CD8-positive, alpha-beta memory T cell (primary cell): ENCODE results near the gene CCBE1. TPM values are rescaled to one million over a fixed set of nuclear protein-coding genes. Genes with fewer than 3 reads are reported as not detected.
"Not testable (repeated sequence)": the region's sequence is repeated elsewhere in the genome, so short reads cannot be mapped to it uniquely, and the experiment has no call there.

Source experiments
- CTCF ChIA-PET: fragments of 350-600 bp; sonication (Branson Sonifier 250); formaldehyde crosslinking; loops from one replicate; lab custom pipeline; 2021; ENCODE audit warnings: antibody characterized with exemption; lab: Charles Lee
- POLR2A ChIA-PET: fragments of 350-600 bp; sonication (Branson Sonifier 250); formaldehyde crosslinking; loops from one replicate; lab custom pipeline; 2021; ENCODE audit warnings: antibody characterized with exemption; lab: Charles Lee
- DNase-seq, 5 donors: peaks; one replicate each; pipeline versions ENCODE4 v3.0.0 to v3.0.0-alpha.2; 2020 to 2022; ENCODE audit warnings: mixed read lengths in 1 of 5
- H3K27ac ChIP-seq: one replicate; pipeline ENCODE4 v1.7.0; 2013; ENCODE audit warnings: low read depth, mild to moderate bottlenecking, low read length, moderate library complexity
- H3K27me3 ChIP-seq: 2 replicates; pipeline ENCODE4 v1.7.0; 2013; ENCODE audit warnings: low read length, mild to moderate bottlenecking; ENCODE audit not compliant: insufficient read depth, poor library complexity, severe bottlenecking
- H3K36me3 ChIP-seq: 2 replicates; pipeline ENCODE4 v1.7.0; 2013; ENCODE audit warnings: mild to moderate bottlenecking, low read length, moderate library complexity; ENCODE audit not compliant: insufficient read depth
- H3K4me1 ChIP-seq: 2 replicates; pipeline ENCODE4 v1.7.0; 2013; ENCODE audit warnings: mild to moderate bottlenecking, low read length, moderate library complexity; ENCODE audit not compliant: insufficient read depth
- H3K4me3 ChIP-seq: 2 replicates; pipeline ENCODE4 v1.7.0; 2013; ENCODE audit warnings: mild to moderate bottlenecking, low read length
- H3K9me3 ChIP-seq: 2 replicates; pipeline ENCODE4 v1.7.0; 2013; ENCODE audit warnings: mild to moderate bottlenecking, low read length
- H3K27ac Mint-ChIP-seq, 8 donors: one replicate each; pipeline ENCODE4 v1.8.0; 2020 to 2021; ENCODE audit warnings: mixed read lengths in 8 of 8, mild to moderate bottlenecking in 6 of 8, inconsistent platforms in 3 of 8, moderate library complexity in 3 of 8
- H3K27me3 Mint-ChIP-seq, 2 donors: one replicate each; pipeline ENCODE4 v1.8.0; 2020 to 2021; ENCODE audit warnings: mixed read lengths in 2 of 2, mild to moderate bottlenecking in 1 of 2, moderate library complexity in 1 of 2
- H3K36me3 Mint-ChIP-seq, 3 donors: one replicate each; pipeline ENCODE4 v1.8.0; 2020 to 2021; ENCODE audit warnings: mixed read lengths in 3 of 3, inconsistent platforms in 1 of 3, mild to moderate bottlenecking in 1 of 3
- H3K4me1 Mint-ChIP-seq, 3 donors: one replicate each; pipeline ENCODE4 v1.8.0; 2020 to 2021; ENCODE audit warnings: mixed read lengths in 3 of 3, inconsistent platforms in 1 of 3, mild to moderate bottlenecking in 1 of 3
- H3K4me3 Mint-ChIP-seq, 7 donors: one replicate each; pipeline ENCODE4 v1.8.0; 2020 to 2021; ENCODE audit warnings: mixed read lengths in 7 of 7, mild to moderate bottlenecking in 6 of 7, moderate library complexity in 4 of 7, inconsistent platforms in 2 of 7
- H3K9me3 Mint-ChIP-seq, 5 donors: one replicate each; pipeline ENCODE4 v1.8.0; 2020 to 2022; ENCODE audit warnings: mixed read lengths in 5 of 5, mild to moderate bottlenecking in 3 of 5, moderate library complexity in 2 of 5, inconsistent platforms in 1 of 5
- polyA plus RNA-seq: library from polyadenylated mRNA; unstranded; fragments of 300-500 nt; fragmentation: Illumina TruSeq; gene quantifications from one replicate; pipeline ENCODE4 v1.2.3, GENCODE V29; 2021
- total RNA-seq, 2 experiments: library from RNA; stranded (reverse); gene quantifications; one replicate each; pipeline ENCODE4 v1.2.3, GENCODE V29; 2021

The CCBE1 gene
- total and polyA plus RNA-seq, 3 experiments from 2014 or later: not detected

- no peak for DNase-seq
- ChIA-PET POLR2A (no interaction called here), CTCF (no interaction called here)
- Histone ChIP-seq H3K9me3 (no peaks in the 10 kb centered on the region), H3K27me3 (no peaks in the 10 kb centered on the region), H3K27ac (no peak overlapping the region), H3K36me3 (no peaks in the 10 kb centered on the region), H3K4me1 (no peaks in the 10 kb centered on the region), H3K4me3 (no peak overlapping the region)
- Mint-ChIP-seq H3K27me3 (peaks cover 3% of the 10 kb centered on the region in 2 donors), H3K4me3 (no peak overlapping the region), H3K9me3 (peaks cover 0 to under 1% (median 0%) of the 10 kb centered on the region in 5 donors), H3K4me1 (no peaks in the 10 kb centered on the region), H3K36me3 (no peaks in the 10 kb centered on the region), H3K27ac (no peak overlapping the region)
These were observed 38.3 kb downstream of the CCBE1 start for GRCh38 chr18:59658941-59659340.

- no peaks in the 10 kb centered on the region for H3K9me3 ChIP-seq
- no peak overlapping the region for H3K4me3 Mint-ChIP-seq
- H3K4me1 ChIP-seq: no peaks in the 10 kb centered on the region
- no peaks in the 10 kb centered on the region for H3K4me1 Mint-ChIP-seq
- H3K27ac Mint-ChIP-seq: no peak overlapping the region
- peaks cover 3% of the 10 kb centered on the region in 2 donors for H3K27me3 Mint-ChIP-seq
- no peaks in the 10 kb centered on the region for H3K36me3 ChIP-seq
- no peaks in the 10 kb centered on the region for H3K9me3 Mint-ChIP-seq
- POLR2A ChIA-PET: no interaction called here
- H3K4me3 ChIP-seq: no peak overlapping the region
- no peak for DNase-seq
- H3K27me3 ChIP-seq: no peaks in the 10 kb centered on the region
- no peak overlapping the region for H3K27ac ChIP-seq
- CTCF ChIA-PET: no interaction called here
- H3K36me3 Mint-ChIP-seq: no peaks in the 10 kb centered on the region
These were observed 40.2 kb downstream of the CCBE1 start for GRCh38 chr18:59657012-59657411.

- DNase-seq: no peak
- no peaks in the 10 kb centered on the region for H3K27me3 ChIP-seq
- H3K36me3 Mint-ChIP-seq: no peaks in the 10 kb centered on the region
- H3K4me3 ChIP-seq: no peak overlapping the region
- peaks cover 3% of the 10 kb centered on the region in 2 donors for H3K27me3 Mint-ChIP-seq
- no peaks in the 10 kb centered on the region for H3K9me3 Mint-ChIP-seq
- H3K27ac Mint-ChIP-seq: no peak overlapping the region
- H3K27ac ChIP-seq: no peak overlapping the region
- CTCF ChIA-PET: no interaction called here
- no peaks in the 10 kb centered on the region for H3K9me3 ChIP-seq
- no peaks in the 10 kb centered on the region for H3K36me3 ChIP-seq
- H3K4me1 Mint-ChIP-seq: no peaks in the 10 kb centered on the region
- POLR2A ChIA-PET: no interaction called here
- no peaks in the 10 kb centered on the region for H3K4me1 ChIP-seq
- H3K4me3 Mint-ChIP-seq: no peak overlapping the region
These were observed 40.8 kb downstream of the CCBE1 start for GRCh38 chr18:59656373-59656887.

- Mint-ChIP-seq H3K4me3 (no peak overlapping the region), H3K36me3 (no peaks in the 10 kb centered on the region), H3K9me3 (peaks cover 0 to under 1% (median 0%) of the 10 kb centered on the region in 5 donors), H3K27ac (no peak overlapping the region), H3K4me1 (no peaks in the 10 kb centered on the region), H3K27me3 (peaks cover 3% of the 10 kb centered on the region in 2 donors)
- Histone ChIP-seq H3K27ac (no peak overlapping the region), H3K4me3 (no peak overlapping the region), H3K4me1 (no peaks in the 10 kb centered on the region), H3K9me3 (no peaks in the 10 kb centered on the region), H3K36me3 (no peaks in the 10 kb centered on the region), H3K27me3 (no peaks in the 10 kb centered on the region)
- ChIA-PET POLR2A (no interaction called here), CTCF (no interaction called here)
- DNase-seq: no peak
These were observed 41.5 kb downstream of the CCBE1 start for GRCh38 chr18:59655676-59656075.

GRCh38 chr18:59651071-59651470 lies 46.2 kb downstream of the CCBE1 start:
- ChIA-PET POLR2A (no interaction called here), CTCF (no interaction called here)
- no peak overlapping the region for H3K4me3 ChIP-seq
- H3K27me3 ChIP-seq: no peaks in the 10 kb centered on the region
- no peaks in the 10 kb centered on the region for H3K4me1 ChIP-seq
- H3K4me1 Mint-ChIP-seq: no peaks in the 10 kb centered on the region
- H3K4me3 Mint-ChIP-seq: no peak overlapping the region
- H3K36me3 ChIP-seq: no peaks in the 10 kb centered on the region
- no peak overlapping the region for H3K27ac ChIP-seq
- no peak for DNase-seq
- H3K9me3 ChIP-seq: no peaks in the 10 kb centered on the region
- H3K36me3 Mint-ChIP-seq: no peaks in the 10 kb centered on the region
- peaks cover 3 to 8% of the 10 kb centered on the region in 2 donors for H3K27me3 Mint-ChIP-seq
- H3K9me3 Mint-ChIP-seq: peaks cover 0 to 6% (median 0%) of the 10 kb centered on the region in 5 donors
- no peak overlapping the region for H3K27ac Mint-ChIP-seq

GRCh38 chr18:59650266-59650820 lies 46.9 kb downstream of the CCBE1 start:
- CTCF ChIA-PET: no interaction called here
- no peak overlapping the region for H3K27ac ChIP-seq

GRCh38 chr18:59649591-59649990 lies 47.6 kb downstream of the CCBE1 start:
- Histone ChIP-seq H3K9me3 (no peaks in the 10 kb centered on the region), H3K27ac (no peak overlapping the region), H3K4me1 (no peaks in the 10 kb centered on the region), H3K4me3 (no peak overlapping the region), H3K27me3 (no peaks in the 10 kb centered on the region), H3K36me3 (no peaks in the 10 kb centered on the region)
- no peaks in the 10 kb centered on the region for H3K4me1 Mint-ChIP-seq
- no peaks in the 10 kb centered on the region for H3K36me3 Mint-ChIP-seq
- peaks cover 0 to 6% (median 0%) of the 10 kb centered on the region in 5 donors for H3K9me3 Mint-ChIP-seq
- ChIA-PET CTCF (no interaction called here), POLR2A (no interaction called here)
- H3K4me3 Mint-ChIP-seq: no peak overlapping the region
- H3K27ac Mint-ChIP-seq: no peak overlapping the region
- DNase-seq: no peak
- H3K27me3 Mint-ChIP-seq: peaks cover 3 to 8% of the 10 kb centered on the region in 2 donors

More at GRCh38 chr18:59650266-59650820, 46.9 kb downstream of the CCBE1 start:
- H3K27me3 Mint-ChIP-seq: peaks cover 3 to 8% of the 10 kb centered on the region in 2 donors
- no peak for DNase-seq
- Histone ChIP-seq H3K27me3 (no peaks in the 10 kb centered on the region), H3K4me1 (no peaks in the 10 kb centered on the region), H3K9me3 (no peaks in the 10 kb centered on the region), H3K4me3 (no peak overlapping the region), H3K36me3 (no peaks in the 10 kb centered on the region)
- POLR2A ChIA-PET: no interaction called here
- H3K36me3 Mint-ChIP-seq: no peaks in the 10 kb centered on the region
- H3K4me1 Mint-ChIP-seq: no peaks in the 10 kb centered on the region
- H3K9me3 Mint-ChIP-seq: peaks cover 0 to 6% (median 0%) of the 10 kb centered on the region in 5 donors
- no peak overlapping the region for H3K4me3 Mint-ChIP-seq
- peak overlapping the region in 1 of 8 donors; percentile 43 for H3K27ac Mint-ChIP-seq

GRCh38 chr18:59648469-59648868 lies 48.8 kb downstream of the CCBE1 start:
- H3K27me3 Mint-ChIP-seq, H3K4me1 ChIP-seq, H3K4me3 Mint-ChIP-seq, H3K36me3 Mint-ChIP-seq, H3K27ac ChIP-seq, H3K36me3 ChIP-seq, H3K9me3 ChIP-seq, CTCF ChIA-PET, H3K27me3 ChIP-seq, H3K4me1 Mint-ChIP-seq, H3K9me3 Mint-ChIP-seq, DNase-seq, H3K27ac Mint-ChIP-seq, POLR2A ChIA-PET, H3K4me3 ChIP-seq: not testable (repeated sequence)
